ENCODE measurements around the gene GOLGA1. TPM values are rescaled to one million over a fixed set of nuclear protein-coding genes. Genes with fewer than 3 reads are reported as not detected.

Gene GOLGA1
- total and polyA plus RNA-seq, 10 of the 15 experiments (the other 5 are each of a cell fraction or from before 2014, with no cell fraction given): 2.9 to 14.1 (median 8.1) TPM

- Histone ChIP-seq H3K4me3 (peak overlapping the region; percentile 94), H3K4me1 (ENCODE audit: control insufficient read depth, insufficient read depth, low read length) (peaks cover 19% of the 10 kb centered on the region), H3K27me3 (replicated peaks in 1 of 2; ENCODE audit: control insufficient read depth in 2 of 2, insufficient read depth in 2 of 2, low read length in 1 of 2) (no peaks in the 10 kb centered on the region), H3K36me3 (ENCODE audit: control insufficient read depth in 2 of 2, insufficient read depth in 2 of 2, low read length in 1 of 2) (peaks cover 11 to 15% of the 10 kb centered on the region in 2 experiments), H3K9me3 (replicated peaks; ENCODE audit: control insufficient read depth, insufficient read depth, low read length) (no peaks in the 10 kb centered on the region), H3K4me2 (ENCODE audit: control insufficient read depth, insufficient read depth) (peak overlapping the region; percentile 74), H4K20me1 (ENCODE audit: control insufficient read depth, insufficient read depth) (peaks cover 5% of the 10 kb centered on the region), H3K9ac (ENCODE audit: control insufficient read depth, insufficient read depth, low read length) (peak overlapping the region; percentile 98), H3K27ac (ENCODE audit: control insufficient read depth, insufficient read depth) (peak overlapping the region; percentile 94), H3K79me2 (ENCODE audit: control insufficient read depth, insufficient read depth, low read length) (peaks cover 80% of the 10 kb centered on the region), H2AFZ (ENCODE audit: control insufficient read depth, low read depth, low read length) (no peak overlapping the region)
- DNase-seq (ENCODE audit: low read depth, low spot score): peak; percentile 61
- intact Hi-C loops (cut with micrococcal nuclease; ENCODE audit: unreplicated experiment): loop anchor here (2.0 to 10.0 kb wide), 4 partner anchors 71 to 765 kb away; partner anchors contain the start of genes GOLGA1 and SCAI
- in situ Hi-C loops (cut with MboI): loop anchor here (25.0 kb wide), 1 partner anchor 1958 kb away; the partner anchor contains the start of genes RC3H2 and ZBTB6
- POLR2A ChIA-PET: interaction anchor here (0.8 to 5.8 kb wide), 9 partner anchors 8 to 371 kb away, joined by 3 to 92 read pairs (median 3); partner anchors contain the start of genes ARPC5L, GOLGA1, HSPA5 and RPL35
- 2% methylated on average over 12 of the region's 12 CpGs for WGBS (ENCODE audit: insufficient coverage, insufficient replicate concordance, low lambda C conversion rate, missing lambda C conversion rate)
- peak; percentile 62 for FAIRE-seq
- SMC1A ChIA-PET (ENCODE audit: uncharacterized antibody, unreplicated experiment): interaction anchor here (0.6 to 4.1 kb wide), 3 partner anchors 9 to 264 kb away, joined by 3 to 37 read pairs (median 3); partner anchors contain the start of genes ARPC5L and RPL35
- ATAC-seq: peak; percentile 52
- RAD21 ChIA-PET (ENCODE audit: unreplicated experiment): interaction anchor here (0.9 to 2.3 kb wide), 5 partner anchors 9 to 248 kb away, joined by 3 to 5 read pairs (median 4); partner anchors contain the start of gene GOLGA1
- BruUV-seq (replicated peaks): TSS peak; percentile 65
- CTCF ChIA-PET: interaction anchor here (0.6 to 4.7 kb wide), 6 partner anchors 8 to 98 kb away, joined by 3 to 31 read pairs (median 4); partner anchors contain the start of genes ARPC5L, RPL35 and WDR38
- TF ChIP-seq MAX (IDR thresholded peaks at IDR 0.05; ENCODE audit: low read depth, low read length) (no peak; the same call in 1 of the 2 replicates), PBX3 (IDR thresholded peaks at IDR 0.05; ENCODE audit: insufficient replicate concordance, low read depth, low read length) (no peak), IKZF2 (IDR thresholded peaks at IDR 0.05) (peak; percentile 59 to 61; a peak in 3 of 4 replicates), PAX5 (IDR thresholded peaks at IDR 0.05; ENCODE audit: borderline replicate concordance, low read depth, low read length) (peak; percentile 63), NBN (IDR thresholded peaks at IDR 0.05) (peak; percentile 52; the same call in 1 of the 2 replicates), SREBF2 (IDR thresholded peaks at IDR 0.05; ENCODE audit: low read length) (no peak), CREB1 (IDR thresholded peaks at IDR 0.05; ENCODE audit: low read depth) (no peak), SMC3 (IDR thresholded peaks at IDR 0.05; ENCODE audit: borderline replicate concordance, low read length) (no peak), SMAD5 (IDR thresholded peaks at IDR 0.05; ENCODE audit: low read depth) (peak; percentile 65), MXI1 (IDR thresholded peaks at IDR 0.05; ENCODE audit: low read depth, low read length) (peak; percentile 80; the same call in 1 of the 2 replicates), POLR2A (IDR thresholded peaks at IDR 0.05; ENCODE audit: low read depth, low read length) (peak; percentile 77), CUX1 (IDR thresholded peaks at IDR 0.05; ENCODE audit: insufficient replicate concordance, low read depth, low read length) (no peak), TCF7 (IDR thresholded peaks at IDR 0.05; ENCODE audit: borderline replicate concordance) (peak; percentile 28; the same call in 1 of the 2 replicates), IKZF1 (conservative IDR thresholded peaks at IDR 0.05) (peak; percentile 63), ETV6 (conservative IDR thresholded peaks at IDR 0.05 in 1 of 2, IDR thresholded peaks at IDR 0.05 in 1 of 2; ENCODE audit: borderline replicate concordance in 1 of 2, low read depth in 1 of 2) (peak in 1 of 2 experiments; percentile 92; a peak in 2 of 4 replicates)
Observed at GRCh38 chr9:124869986-124870560, 70.8 kb downstream of the GOLGA1 start.
